Spinal cord (tissue), 10 donors: ENCODE results near the gene TXNL4A. TPM values are rescaled to one million over a fixed set of nuclear protein-coding genes. Genes with fewer than 3 reads are reported as not detected.
A peak's percentile ranks its signal among the peaks of the same experiment; 100 is the strongest.
"Not testable (repeated sequence)": the region's sequence is repeated elsewhere in the genome, so short reads cannot be mapped to it uniquely, and the experiment has no call there.

ENCODE experiments used
- DNase-seq, 6 donors: peaks; one replicate each; pipeline versions ENCODE4 v3.0.0 to v3.0.0-alpha.2; 2013 to 2015; ENCODE audit warnings: low spot score in 6 of 6, low read depth in 4 of 6
- H3K27ac ChIP-seq: one replicate; pipeline ENCODE4 v1.5.1; 2013; ENCODE audit warnings: low read depth, low read length, control low read depth
- H3K27me3 ChIP-seq: one replicate; pipeline ENCODE4 v1.6.1; 2013; ENCODE audit warnings: low read length; ENCODE audit not compliant: control insufficient read depth, insufficient read depth
- H3K36me3 ChIP-seq: one replicate; pipeline ENCODE4 v1.6.1; 2013; ENCODE audit warnings: low read length; ENCODE audit not compliant: control insufficient read depth, insufficient read depth
- H3K4me1 ChIP-seq: one replicate; pipeline ENCODE4 v1.6.1; 2013; ENCODE audit warnings: low read length; ENCODE audit not compliant: control insufficient read depth, insufficient read depth
- H3K4me3 ChIP-seq: one replicate; pipeline ENCODE4 v1.5.1; 2013; ENCODE audit warnings: low read depth, low read length, control low read depth
- H3K9me3 ChIP-seq: one replicate; pipeline ENCODE4 v1.6.1; 2013; ENCODE audit warnings: low read length; ENCODE audit not compliant: control insufficient read depth, insufficient read depth
- WGBS: methylation state at CpG from one replicate; pipeline ENCODE4 v1.1.5; 2013; ENCODE audit warnings: missing lambda C conversion rate; ENCODE audit not compliant: insufficient coverage; 5-methylcytosine and 5-hydroxymethylcytosine counted together
- polyA plus RNA-seq, 2 donors: library from polyadenylated mRNA; unstranded; fragments of 120-200 nt; gene quantifications; one replicate each; pipeline ENCODE4 v1.2.1, GENCODE V29; 2013; ENCODE audit not compliant: insufficient read length in 2 of 2
- total RNA-seq, 2 donors: library from RNA; depleted of rRNA in 1 of 2; stranded (reverse); fragments of 120-200 nt in 1 of 2; fragments of >200 nt in 1 of 2; gene quantifications; one replicate each; pipeline versions ENCODE4 v1.2.3 to v1.2.4, GENCODE V29; 2013 to 2014
- donor health status: healthy.

TXNL4A gene
- total and polyA plus RNA-seq, 4 donors, result 43.6 to 134 (median 125) TPM

- Histone ChIP-seq H3K27me3 (peaks cover 15% of the 10 kb centered on the region), H3K4me3 (no peak overlapping the region), H3K27ac (no peak overlapping the region), H3K4me1 (peaks cover 26% of the 10 kb centered on the region), H3K36me3 (no peaks in the 10 kb centered on the region), H3K9me3 (peaks cover 2% of the 10 kb centered on the region)
- DNase-seq, result no peak
- 74% methylated on average over 16 of the region's 16 CpGs for WGBS
Measured at GRCh38 chr18:79960921-79961526, 27.3 kb downstream of the TXNL4A start.

- not testable (repeated sequence) for H3K36me3 ChIP-seq, H3K9me3 ChIP-seq, H3K27ac ChIP-seq, H3K4me3 ChIP-seq
- 17% methylated on average over 3 of the region's 12 CpGs for WGBS
- Histone ChIP-seq H3K27me3 (peaks cover 15% of the 10 kb centered on the region), H3K4me1 (peaks cover 21% of the 10 kb centered on the region)
- peak in 1 of 6 donors; percentile 13 for DNase-seq
Measured at GRCh38 chr18:79960161-79960801, 28.1 kb downstream of the TXNL4A start.

GRCh38 chr18:79958981-79959380 lies 29.4 kb downstream of the TXNL4A start:
- no peak for DNase-seq
- Histone ChIP-seq H3K4me1 (peaks cover 14% of the 10 kb centered on the region), H3K4me3 (no peak overlapping the region), H3K9me3 (no peaks in the 10 kb centered on the region), H3K27me3 (peaks cover 15% of the 10 kb centered on the region), H3K27ac (no peak overlapping the region), H3K36me3 (peaks cover 2% of the 10 kb centered on the region)
- WGBS, result 100% methylated on average over 1 of the region's 2 CpGs

- no peaks in the 10 kb centered on the region for H3K9me3 ChIP-seq
- peaks cover 9% of the 10 kb centered on the region for H3K36me3 ChIP-seq
- peaks cover 17% of the 10 kb centered on the region for H3K4me1 ChIP-seq
- no peak for DNase-seq
- no peak overlapping the region for H3K4me3 ChIP-seq
- no peak overlapping the region for H3K27ac ChIP-seq
- WGBS, result 78% methylated on average over 1 of the region's 2 CpGs
- H3K27me3 ChIP-seq, result peaks cover 11% of the 10 kb centered on the region
Measured at GRCh38 chr18:79956276-79956675, 32.1 kb downstream of the TXNL4A start.

GRCh38 chr18:79955302-79956075 lies 32.9 kb downstream of the TXNL4A start:
- no peak for DNase-seq
- Histone ChIP-seq H3K4me1 (peaks cover 19% of the 10 kb centered on the region), H3K27ac (no peak overlapping the region), H3K27me3 (peaks cover 8% of the 10 kb centered on the region), H3K4me3 (no peak overlapping the region), H3K36me3 (peaks cover 9% of the 10 kb centered on the region), H3K9me3 (no peaks in the 10 kb centered on the region)
- WGBS, result 89% methylated on average over 11 of the region's 12 CpGs

- no peak overlapping the region for H3K27ac ChIP-seq
- 65% methylated on average over 3 of the region's 5 CpGs for WGBS
- H3K9me3 ChIP-seq, result no peaks in the 10 kb centered on the region
- no peak for DNase-seq
- H3K4me3 ChIP-seq, result no peak overlapping the region
- peaks cover 26% of the 10 kb centered on the region for H3K4me1 ChIP-seq
- H3K27me3 ChIP-seq, result peaks cover 6% of the 10 kb centered on the region
- H3K36me3 ChIP-seq, result peaks cover 9% of the 10 kb centered on the region
Measured at GRCh38 chr18:79954791-79955190, 33.6 kb downstream of the TXNL4A start.

- 86% methylated on average over 9 of the region's 10 CpGs for WGBS
- no peaks in the 10 kb centered on the region for H3K9me3 ChIP-seq
- H3K4me3 ChIP-seq, result no peak overlapping the region
- no peak for DNase-seq
- no peak overlapping the region for H3K27ac ChIP-seq
- peaks cover 11% of the 10 kb centered on the region for H3K36me3 ChIP-seq
- peaks cover 2% of the 10 kb centered on the region for H3K27me3 ChIP-seq
- peaks cover 32% of the 10 kb centered on the region for H3K4me1 ChIP-seq
Measured at GRCh38 chr18:79953971-79954651, 34.3 kb downstream of the TXNL4A start.

- peaks cover 2% of the 10 kb centered on the region for H3K27me3 ChIP-seq
- H3K4me1 ChIP-seq, result peaks cover 37% of the 10 kb centered on the region
- no peak overlapping the region for H3K4me3 ChIP-seq
- WGBS, result 41% methylated on average over 21 of the region's 24 CpGs
- H3K27ac ChIP-seq, result no peak overlapping the region
- H3K9me3 ChIP-seq, result no peaks in the 10 kb centered on the region
- H3K36me3 ChIP-seq, result peaks cover 19% of the 10 kb centered on the region
- peak in 1 of 6 donors; percentile 21 for DNase-seq
Measured at GRCh38 chr18:79952996-79953559, 35.3 kb downstream of the TXNL4A start.

- peak overlapping the region; percentile 53 for H3K4me3 ChIP-seq
- no peak overlapping the region for H3K27ac ChIP-seq
- H3K36me3 ChIP-seq, result peaks cover 25% of the 10 kb centered on the region
- whole genome bisulfite sequencing, result 8% methylated on average over 25 of the region's 43 CpGs
- peaks cover 42% of the 10 kb centered on the region for H3K4me1 ChIP-seq
- H3K9me3 ChIP-seq, result no peaks in the 10 kb centered on the region
- no peak for DNase-seq
- H3K27me3 ChIP-seq, result peaks cover 2% of the 10 kb centered on the region
Measured at GRCh38 chr18:79952456-79952995, 35.8 kb downstream of the TXNL4A start.
